ENCODE results near the gene APOL6.

Gene APOL6

GRCh38 chr22:35614404-35614803, 33.8 kb upstream of the APOL6 start:
- Histone ChIP-seq H3K9ac (ENCODE audit: low read length) (no peak overlapping the region), H3K9me3 (replicated peaks; ENCODE audit: insufficient read depth, low read length) (no peaks in the 10 kb centered on the region), H4K20me1 (ENCODE audit: insufficient read depth, low read length) (no peaks in the 10 kb centered on the region), H3F3A (ENCODE audit: insufficient read depth, low read length) (peaks cover 3% of the 10 kb centered on the region; the same call in 1 of the 2 replicates), H3K79me2 (ENCODE audit: low read length) (no peaks in the 10 kb centered on the region), H3K4me2 (ENCODE audit: low read depth, low read length) (no peak overlapping the region), H2AFZ (ENCODE audit: low read length) (no peak overlapping the region), H3K4me3 (ENCODE audit: low read length) (no peak overlapping the region), H3K9me2 (replicated peaks; ENCODE audit: insufficient read depth, low read length) (no peaks in the 10 kb centered on the region), H3K36me3 (replicated peaks; ENCODE audit: insufficient read depth, low read length) (no peaks in the 10 kb centered on the region), H3K27ac (ENCODE audit: low read length) (no peak overlapping the region), H3K27me3 (replicated peaks; ENCODE audit: insufficient read depth, low read length) (no peaks in the 10 kb centered on the region), H3K4me1 (ENCODE audit: low read length) (peaks cover 14% of the 10 kb centered on the region)
- no peak for DNase-seq
- TF ChIP-seq EZH2 (optimal IDR thresholded peaks at IDR 0.05; ENCODE audit: low read depth, low read length), result no peak
- TF ChIP-seq EZH2phosphoT487 (IDR thresholded peaks at IDR 0.05; ENCODE audit: low read length), result no peak
- no peak for TF ChIP-seq CTCF (IDR thresholded peaks at IDR 0.05; ENCODE audit: low read length)

- H3K4me3 ChIP-seq (ENCODE audit: low read length), result no peak overlapping the region
- H3K9me2 ChIP-seq (replicated peaks; ENCODE audit: insufficient read depth, low read length), result no peaks in the 10 kb centered on the region
- no peaks in the 10 kb centered on the region for H3K27me3 ChIP-seq (replicated peaks; ENCODE audit: insufficient read depth, low read length)
- H4K20me1 ChIP-seq (ENCODE audit: insufficient read depth, low read length), result no peaks in the 10 kb centered on the region
- H2AFZ ChIP-seq (ENCODE audit: low read length), result no peak overlapping the region
- no peak overlapping the region for H3K9ac ChIP-seq (ENCODE audit: low read length)
- peaks cover 14% of the 10 kb centered on the region for H3K4me1 ChIP-seq (ENCODE audit: low read length)
- no peak overlapping the region for H3K27ac ChIP-seq (ENCODE audit: low read length)
- H3K79me2 ChIP-seq (ENCODE audit: low read length), result no peaks in the 10 kb centered on the region
- DNase-seq, result no peak
- no peaks in the 10 kb centered on the region for H3K36me3 ChIP-seq (replicated peaks; ENCODE audit: insufficient read depth, low read length)
- TF ChIP-seq EZH2phosphoT487 (IDR thresholded peaks at IDR 0.05; ENCODE audit: low read length) (no peak), CTCF (IDR thresholded peaks at IDR 0.05; ENCODE audit: low read length) (no peak)
- H3K4me2 ChIP-seq (ENCODE audit: low read depth, low read length), result no peak overlapping the region
- H3K9me3 ChIP-seq (replicated peaks; ENCODE audit: insufficient read depth, low read length), result no peaks in the 10 kb centered on the region
- H3F3A ChIP-seq (ENCODE audit: insufficient read depth, low read length), result peaks cover 3% of the 10 kb centered on the region; the same call in 1 of the 2 replicates
Observed at GRCh38 chr22:35615156-35615555, 33.1 kb upstream of the APOL6 start.

- no peak overlapping the region for H3K4me2 ChIP-seq (ENCODE audit: low read depth, low read length)
- no peak overlapping the region for H3K27ac ChIP-seq (ENCODE audit: low read length)
- no peaks in the 10 kb centered on the region for H3K79me2 ChIP-seq (ENCODE audit: low read length)
- H2AFZ ChIP-seq (ENCODE audit: low read length), result no peak overlapping the region
- H3K4me3 ChIP-seq (ENCODE audit: low read length), result no peak overlapping the region
- H3F3A ChIP-seq (ENCODE audit: insufficient read depth, low read length), result peaks cover 3% of the 10 kb centered on the region; the same call in 1 of the 2 replicates
- no peaks in the 10 kb centered on the region for H3K27me3 ChIP-seq (replicated peaks; ENCODE audit: insufficient read depth, low read length)
- H3K4me1 ChIP-seq (ENCODE audit: low read length), result peaks cover 12% of the 10 kb centered on the region
- H3K9ac ChIP-seq (ENCODE audit: low read length), result no peak overlapping the region
- H3K9me2 ChIP-seq (replicated peaks; ENCODE audit: insufficient read depth, low read length), result no peaks in the 10 kb centered on the region
- no peaks in the 10 kb centered on the region for H4K20me1 ChIP-seq (ENCODE audit: insufficient read depth, low read length)
- H3K9me3 ChIP-seq (replicated peaks; ENCODE audit: insufficient read depth, low read length), result no peaks in the 10 kb centered on the region
- no peak for TF ChIP-seq EZH2phosphoT487 (IDR thresholded peaks at IDR 0.05; ENCODE audit: low read length)
- no peak for TF ChIP-seq CTCF (IDR thresholded peaks at IDR 0.05; ENCODE audit: low read length)
- no peak for TF ChIP-seq EZH2 (optimal IDR thresholded peaks at IDR 0.05; ENCODE audit: low read depth, low read length)
- H3K36me3 ChIP-seq (replicated peaks; ENCODE audit: insufficient read depth, low read length), result no peaks in the 10 kb centered on the region
- DNase-seq, result no peak
Observed at GRCh38 chr22:35616043-35616442, 32.2 kb upstream of the APOL6 start.
